ENCODE results near the gene C4BPB. TPM values are rescaled to one million over a fixed set of nuclear protein-coding genes. Genes with fewer than 3 reads are reported as not detected.

C4BPB gene
- total and polyA plus RNA-seq, 2 of the 13 experiments (the other 11 are each of a cell fraction or from before 2014, with no cell fraction given): 155 to 266 TPM

DNA sequence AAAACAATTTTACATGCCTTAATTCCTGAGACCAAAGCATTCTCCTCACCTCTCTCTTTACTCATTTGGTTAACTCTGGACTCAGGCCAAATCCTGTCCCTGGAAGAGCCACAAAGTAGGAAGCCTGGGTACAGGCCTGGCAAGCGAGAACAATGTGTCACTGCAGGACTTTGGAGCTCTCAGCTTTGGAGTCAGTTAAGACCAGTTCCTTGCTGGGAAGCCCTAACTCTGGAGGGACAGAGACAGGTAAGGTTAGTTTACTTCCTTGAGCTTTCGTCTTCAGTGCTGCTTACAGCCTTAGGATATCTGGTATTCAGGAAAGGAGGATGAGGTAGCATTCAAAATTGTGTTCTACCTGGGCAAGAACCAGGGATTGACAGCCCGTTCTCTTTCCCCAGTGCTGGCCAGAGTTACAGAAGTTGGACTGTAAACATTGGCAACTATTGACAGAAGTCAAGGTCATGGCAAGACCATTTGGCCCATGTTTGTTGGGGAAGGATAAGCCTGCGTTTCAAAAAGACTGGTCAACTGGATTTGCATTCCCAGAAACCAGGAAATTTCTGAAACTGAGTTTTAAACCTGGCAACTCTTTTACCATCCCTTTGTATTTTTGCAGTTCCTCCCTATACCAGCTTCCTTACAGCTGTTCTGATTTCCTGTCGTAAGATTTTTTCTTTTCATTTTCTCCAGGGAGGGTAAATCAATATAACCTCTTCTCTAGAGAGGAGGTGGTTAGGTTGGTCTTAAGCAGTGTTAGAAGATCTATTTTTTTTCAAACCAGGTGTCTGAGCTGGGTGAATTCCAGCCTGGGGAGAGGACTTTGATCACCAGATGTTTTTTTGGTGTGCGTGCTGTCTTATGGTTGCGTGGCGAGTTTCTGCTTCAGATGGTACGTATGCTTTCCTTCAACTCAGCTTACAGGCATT is at the start of gene C4BPB (continued):
- TF ChIP-seq FOXP1 (IDR thresholded peaks at IDR 0.05) (no peak), FOXP1 (CRISPR knock-in tag; IDR thresholded peaks at IDR 0.05) (peak; percentile 79), HMGXB3 (CRISPR knock-in tag; IDR thresholded peaks at IDR 0.05; ENCODE audit: borderline replicate concordance) (no peak; the same call in 1 of the 2 replicates), KAT8 (CRISPR knock-in tag; IDR thresholded peaks at IDR 0.05) (peak; percentile 60), ZFAT (CRISPR knock-in tag; conservative IDR thresholded peaks at IDR 0.05) (no peak), DBP (CRISPR knock-in tag; IDR thresholded peaks at IDR 0.05; ENCODE audit: not compliant biosample characterization) (no peak), HCFC1 (IDR thresholded peaks at IDR 0.05; ENCODE audit: low read depth, low read length) (no peak), IRF2 (CRISPR knock-in tag; IDR thresholded peaks at IDR 0.05) (peak; percentile 82), SALL1 (CRISPR knock-in tag; IDR thresholded peaks at IDR 0.05) (peak; percentile 88), MYC (CRISPR knock-in tag; IDR thresholded peaks at IDR 0.05; ENCODE audit: borderline replicate concordance) (0 out of 2 replicates have a peak, but pooled peaks have one; percentile 50), HDAC2 (CRISPR knock-in tag; IDR thresholded peaks at IDR 0.05) (peak; percentile 90), FOXP4 (CRISPR knock-in tag; IDR thresholded peaks at IDR 0.05) (peak; percentile 89), AKNA (CRISPR knock-in tag; IDR thresholded peaks at IDR 0.05; ENCODE audit: borderline replicate concordance) (no peak)
- TF ChIP-seq, protein P1, sequence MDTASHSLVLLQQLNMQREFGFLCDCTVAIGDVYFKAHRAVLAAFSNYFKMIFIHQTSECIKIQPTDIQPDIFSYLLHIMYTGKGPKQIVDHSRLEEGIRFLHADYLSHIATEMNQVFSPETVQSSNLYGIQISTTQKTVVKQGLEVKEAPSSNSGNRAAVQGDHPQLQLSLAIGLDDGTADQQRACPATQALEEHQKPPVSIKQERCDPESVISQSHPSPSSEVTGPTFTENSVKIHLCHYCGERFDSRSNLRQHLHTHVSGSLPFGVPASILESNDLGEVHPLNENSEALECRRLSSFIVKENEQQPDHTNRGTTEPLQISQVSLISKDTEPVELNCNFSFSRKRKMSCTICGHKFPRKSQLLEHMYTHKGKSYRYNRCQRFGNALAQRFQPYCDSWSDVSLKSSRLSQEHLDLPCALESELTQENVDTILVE (CRISPR knock-in tag; IDR thresholded peaks at IDR 0.05): 0 out of 2 replicates have a peak, but pooled peaks have one; percentile 60
